Measurements from ENCODE around the gene LINGO1.

- TF ChIP-seq CTCF (IDR thresholded peaks at IDR 0.05; ENCODE audit: low read depth, low read length, missing input control): peak; percentile 5
- TF ChIP-seq ZBTB33 (IDR thresholded peaks at IDR 0.05): no peak
- TF ChIP-seq YY1 (IDR thresholded peaks at IDR 0.05): no peak
- no peak for TF ChIP-seq ATF3 (IDR thresholded peaks at IDR 0.05)
- no peak for TF ChIP-seq SP1 (IDR thresholded peaks at IDR 0.05)
- TF ChIP-seq GABPA (IDR thresholded peaks at IDR 0.05 in 1 of 2, conservative IDR thresholded peaks at IDR 0.05 in 1 of 2): no peak
- no peak for TF ChIP-seq RAD21 (IDR thresholded peaks at IDR 0.05)
- TF ChIP-seq EGR1 (IDR thresholded peaks at IDR 0.05; ENCODE audit: low read depth in 2 of 2): no peak
- no peak for TF ChIP-seq TAF1 (conservative IDR thresholded peaks at IDR 0.05)
- TF ChIP-seq REST (IDR thresholded peaks at IDR 0.05): no peak
- no peak for TF ChIP-seq FOXA1 (IDR thresholded peaks at IDR 0.05)
- TF ChIP-seq JUND (IDR thresholded peaks at IDR 0.05): no peak
- no peak for TF ChIP-seq FOXA2 (IDR thresholded peaks at IDR 0.05)
- no peak for TF ChIP-seq MAX (IDR thresholded peaks at IDR 0.05)
Measured at GRCh38 chr15:77654975-77655374, 22.3 kb upstream of the LINGO1 start.

Data from liver (tissue), 3 donors.